ENCODE data around the gene LRCH1.

The LRCH1 gene

DNA sequence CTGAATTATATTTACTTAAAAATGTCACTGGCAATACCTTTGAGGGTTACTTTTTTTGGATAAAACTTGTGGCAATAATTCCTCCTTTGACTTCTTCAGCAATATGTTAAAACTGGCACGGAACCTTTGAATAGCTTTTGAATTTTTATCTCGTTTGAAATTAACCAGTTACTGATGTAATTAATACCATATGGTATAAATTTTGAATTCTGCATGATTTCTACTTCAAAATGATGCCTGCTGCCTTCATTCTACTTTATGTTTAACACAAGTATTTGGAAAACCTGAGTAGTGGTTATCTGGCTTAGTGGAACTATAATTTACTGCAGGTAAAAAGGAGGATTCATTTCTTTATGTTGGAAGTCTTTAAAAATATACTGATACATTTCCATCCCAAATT lies 85.3 kb downstream of the LRCH1 start:
- TF ChIP-seq, protein P1, sequence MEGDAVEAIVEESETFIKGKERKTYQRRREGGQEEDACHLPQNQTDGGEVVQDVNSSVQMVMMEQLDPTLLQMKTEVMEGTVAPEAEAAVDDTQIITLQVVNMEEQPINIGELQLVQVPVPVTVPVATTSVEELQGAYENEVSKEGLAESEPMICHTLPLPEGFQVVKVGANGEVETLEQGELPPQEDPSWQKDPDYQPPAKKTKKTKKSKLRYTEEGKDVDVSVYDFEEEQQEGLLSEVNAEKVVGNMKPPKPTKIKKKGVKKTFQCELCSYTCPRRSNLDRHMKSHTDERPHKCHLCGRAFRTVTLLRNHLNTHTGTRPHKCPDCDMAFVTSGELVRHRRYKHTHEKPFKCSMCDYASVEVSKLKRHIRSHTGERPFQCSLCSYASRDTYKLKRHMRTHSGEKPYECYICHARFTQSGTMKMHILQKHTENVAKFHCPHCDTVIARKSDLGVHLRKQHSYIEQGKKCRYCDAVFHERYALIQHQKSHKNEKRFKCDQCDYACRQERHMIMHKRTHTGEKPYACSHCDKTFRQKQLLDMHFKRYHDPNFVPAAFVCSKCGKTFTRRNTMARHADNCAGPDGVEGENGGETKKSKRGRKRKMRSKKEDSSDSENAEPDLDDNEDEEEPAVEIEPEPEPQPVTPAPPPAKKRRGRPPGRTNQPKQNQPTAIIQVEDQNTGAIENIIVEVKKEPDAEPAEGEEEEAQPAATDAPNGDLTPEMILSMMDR (IDR thresholded peaks at IDR 0.05; ENCODE audit: control insufficient read depth, extremely low read depth, insufficient read depth) = no peak
- no peak overlapping the region for H3K4me3 ChIP-seq (ENCODE audit: low read depth, low read length)
- no peak for DNase-seq (ENCODE audit: low read depth)

DNA sequence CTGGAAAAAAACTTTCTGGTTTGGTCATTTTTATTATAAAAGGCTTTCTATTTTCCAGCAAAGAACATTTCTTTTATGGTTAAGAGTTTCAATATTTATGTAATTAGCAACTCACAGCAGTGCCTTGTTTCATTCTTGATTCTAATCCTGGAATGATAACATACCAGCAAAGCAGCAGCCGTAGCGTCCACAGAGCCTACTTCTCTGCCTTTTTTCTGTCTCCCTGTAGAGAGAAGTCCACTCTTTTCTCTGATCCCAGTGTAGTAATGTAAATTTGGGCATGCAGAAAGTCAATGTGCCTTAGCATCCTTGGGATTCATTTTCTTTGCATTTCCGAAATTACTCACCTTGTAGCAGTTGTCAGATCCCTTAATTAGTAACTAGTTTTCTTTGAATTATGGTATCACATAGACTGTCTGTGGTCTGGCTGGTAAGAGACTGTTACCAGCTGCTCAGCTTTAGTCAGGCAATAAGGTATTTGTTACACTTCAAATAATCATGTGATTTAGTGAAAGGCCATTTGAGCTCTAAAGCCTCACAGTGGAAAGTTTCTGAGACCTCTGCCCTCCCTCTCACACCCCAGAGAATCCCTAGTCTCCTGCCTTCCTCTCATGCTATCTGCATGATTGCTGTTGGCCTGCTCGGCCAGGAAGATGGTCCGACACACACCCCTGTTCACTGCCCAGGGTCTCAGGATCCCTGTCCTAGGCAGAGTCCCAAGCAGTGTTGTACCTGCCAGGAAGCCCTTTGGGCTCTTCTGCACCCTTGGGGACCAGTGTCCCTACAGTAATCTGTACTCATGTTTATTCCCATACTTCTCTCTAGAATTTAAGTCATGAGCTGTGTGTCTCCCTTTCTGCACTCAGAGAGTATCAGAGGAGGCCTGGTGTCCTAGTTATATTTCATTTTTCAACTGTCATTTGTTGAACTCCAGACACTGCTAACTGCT lies 86.3 kb downstream of the LRCH1 start:
- TF ChIP-seq, protein P1 (IDR thresholded peaks at IDR 0.05; ENCODE audit: control insufficient read depth, extremely low read depth, insufficient read depth) = no peak
- no peak for DNase-seq (ENCODE audit: low read depth)

DNA sequence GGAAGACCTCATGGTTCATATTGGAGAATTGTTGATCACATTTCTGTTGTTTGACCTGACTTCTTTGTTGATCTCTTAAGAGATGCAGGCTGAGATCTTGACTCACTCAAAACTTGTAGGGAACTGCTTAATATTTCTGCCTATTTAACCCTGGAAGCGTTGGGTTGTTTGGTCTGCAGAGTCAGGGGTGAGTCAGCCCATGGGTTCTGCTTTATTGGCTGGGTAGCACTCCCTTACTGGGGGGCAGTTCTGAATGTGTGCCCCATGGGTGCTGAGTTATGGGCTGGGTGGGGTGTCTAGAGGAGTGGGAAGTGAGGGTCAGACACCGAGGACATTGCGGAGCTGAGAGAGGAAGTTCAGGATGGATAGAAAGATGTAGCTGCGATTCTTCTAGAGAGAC lies 87.9 kb downstream of the LRCH1 start:
- no peak for DNase-seq (ENCODE audit: low read depth)
- TF ChIP-seq, protein P1 (IDR thresholded peaks at IDR 0.05; ENCODE audit: control insufficient read depth, extremely low read depth, insufficient read depth) = no peak
- H3K4me3 ChIP-seq (ENCODE audit: low read depth, low read length) = no peak overlapping the region

More for the DNA sequence above, 86.3 kb downstream of the LRCH1 start:
- H3K4me3 ChIP-seq (ENCODE audit: low read depth, low read length) = no peak overlapping the region

DNA sequence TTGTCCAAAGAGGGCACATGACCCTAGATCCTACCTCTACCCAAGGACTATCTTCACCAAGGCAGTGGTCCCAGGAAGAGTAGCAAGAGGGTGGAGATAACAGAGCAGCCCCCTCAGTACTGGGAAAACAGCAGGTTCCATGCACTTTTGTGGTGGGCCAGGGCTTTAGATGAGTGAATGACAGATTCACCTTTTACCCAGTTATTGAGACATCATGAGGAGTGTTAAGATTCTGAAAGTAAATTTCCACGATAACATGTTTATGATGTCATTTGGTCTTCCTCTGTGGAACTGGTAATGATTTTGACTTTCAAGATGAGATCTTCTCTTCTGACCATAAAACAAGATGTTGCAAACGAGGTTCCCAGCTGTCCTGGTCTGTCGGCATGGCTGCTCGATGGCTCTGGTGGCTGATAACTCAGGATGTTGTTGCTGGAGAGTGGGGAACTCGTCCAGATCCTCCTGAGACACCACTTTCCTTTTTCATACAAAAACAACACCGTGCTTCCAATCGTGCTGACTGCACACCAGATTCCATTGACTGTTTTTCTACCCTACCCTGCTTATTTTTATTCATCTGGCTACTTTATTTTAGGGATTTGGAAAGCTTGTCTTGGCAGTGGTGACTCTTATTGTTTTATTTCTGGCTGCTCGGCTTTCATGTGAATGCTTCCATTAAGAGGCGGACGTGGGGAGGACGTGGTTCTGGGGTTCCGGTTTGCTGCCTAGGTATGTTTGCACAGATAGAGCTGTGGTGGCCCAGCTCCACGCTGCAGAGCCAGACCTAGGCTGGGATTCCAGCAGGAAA lies 88.5 kb downstream of the LRCH1 start:
- DNase-seq (ENCODE audit: low read depth) = no peak
- TF ChIP-seq, protein P1 (IDR thresholded peaks at IDR 0.05; ENCODE audit: control insufficient read depth, extremely low read depth, insufficient read depth) = no peak
- H3K4me3 ChIP-seq (ENCODE audit: low read depth, low read length) = no peak overlapping the region

DNA sequence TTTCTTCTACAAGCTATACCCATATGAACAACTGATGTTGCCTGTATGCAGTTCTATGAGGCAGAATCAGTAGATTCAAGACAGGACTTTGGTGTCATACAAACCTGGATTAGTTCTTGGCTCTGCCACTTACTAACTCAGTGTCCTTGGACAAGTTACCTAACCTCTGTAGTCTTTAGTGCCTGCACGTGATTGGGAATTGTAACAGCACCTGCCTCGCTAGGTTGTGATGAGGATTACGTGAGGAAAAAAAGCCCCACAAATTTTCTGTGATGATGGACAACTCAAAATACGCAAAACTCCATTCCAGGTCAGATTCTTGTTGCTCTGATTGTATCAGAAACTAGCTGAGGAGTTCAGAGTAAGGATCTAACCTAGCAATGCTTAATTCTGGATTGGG lies 89.3 kb downstream of the LRCH1 start:
- no peak overlapping the region for H3K4me3 ChIP-seq (ENCODE audit: low read depth, low read length)
- no peak for DNase-seq (ENCODE audit: low read depth)
- TF ChIP-seq, protein P1 (IDR thresholded peaks at IDR 0.05; ENCODE audit: control insufficient read depth, extremely low read depth, insufficient read depth) = no peak

DNA sequence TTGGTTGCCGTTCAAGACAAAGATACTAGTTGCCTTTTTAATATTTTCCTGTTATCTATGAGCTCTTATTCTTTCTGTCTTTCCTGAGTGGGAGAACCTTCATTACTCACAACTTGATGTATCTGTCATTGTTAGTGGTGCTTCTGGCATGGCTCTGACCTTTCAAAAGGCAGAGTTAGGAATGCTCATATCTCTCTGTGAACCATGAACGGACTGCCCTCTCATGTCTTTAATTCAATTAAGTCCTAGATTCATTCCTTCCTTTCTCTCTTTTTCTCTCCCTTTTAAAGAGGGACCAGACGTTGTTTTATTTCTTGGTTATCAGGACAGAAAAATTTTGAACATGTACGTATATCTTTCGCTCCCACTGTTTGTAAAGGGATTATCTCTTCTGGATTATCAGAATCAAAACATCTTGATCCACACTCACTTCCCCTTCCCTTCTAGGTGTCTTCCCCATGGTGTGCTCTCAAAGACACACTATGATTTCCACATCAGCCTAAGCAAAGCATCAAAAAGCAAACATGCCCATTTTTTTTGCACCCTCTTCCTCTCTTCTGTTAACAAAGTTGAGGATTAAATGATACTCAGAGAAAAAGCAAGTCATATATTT lies 90.3 kb downstream of the LRCH1 start:
- DNase-seq (ENCODE audit: low read depth) = no peak
- TF ChIP-seq, protein P1 (IDR thresholded peaks at IDR 0.05; ENCODE audit: control insufficient read depth, extremely low read depth, insufficient read depth) = no peak
- H3K4me3 ChIP-seq (ENCODE audit: low read depth, low read length) = no peak overlapping the region

All from LNCaP clone FGC (cell line).